Fibroblast of the aortic adventitia (primary cell): Measurements from ENCODE around the gene PLXNA2. TPM values are rescaled to one million over a fixed set of nuclear protein-coding genes. Genes with fewer than 3 reads are reported as not detected.
A peak's percentile ranks its signal among the peaks of the same experiment; 100 is the strongest.

ENCODE experiments used
- DNase-seq: peaks from one replicate; pipeline ENCODE4 v3.0.0-alpha.2; 2010; ENCODE audit warnings: low read depth
- H3K4me3 ChIP-seq: 2 replicates; pipeline ENCODE4 v1.5.1; 2011; ENCODE audit warnings: low read depth, mild to moderate bottlenecking, control low read depth, low read length, moderate library complexity
- CTCF ChIP-seq: IDR thresholded peaks from 2 replicates; pipeline ENCODE4 v1.5.1; 2011; ENCODE audit warnings: mild to moderate bottlenecking, low read length, control low read depth, inconsistent platforms; ENCODE audit not compliant: insufficient read depth
- total RNA-seq: library from RNA; depleted of rRNA; stranded (reverse); fragments of >200 nt; gene quantifications from 2 replicates; pipeline ENCODE4 v1.2.3, GENCODE V29; 2012; ENCODE audit warnings: low replicate concordance

Gene PLXNA2
- total RNA-seq, 1 donor, result 8.0 TPM

GRCh38 chr1:208177656-208178055 is 66.5 kb downstream of the PLXNA2 start:
- DNase-seq, result no peak
- no peak overlapping the region for H3K4me3 ChIP-seq
- TF ChIP-seq CTCF, result no peak

DNA sequence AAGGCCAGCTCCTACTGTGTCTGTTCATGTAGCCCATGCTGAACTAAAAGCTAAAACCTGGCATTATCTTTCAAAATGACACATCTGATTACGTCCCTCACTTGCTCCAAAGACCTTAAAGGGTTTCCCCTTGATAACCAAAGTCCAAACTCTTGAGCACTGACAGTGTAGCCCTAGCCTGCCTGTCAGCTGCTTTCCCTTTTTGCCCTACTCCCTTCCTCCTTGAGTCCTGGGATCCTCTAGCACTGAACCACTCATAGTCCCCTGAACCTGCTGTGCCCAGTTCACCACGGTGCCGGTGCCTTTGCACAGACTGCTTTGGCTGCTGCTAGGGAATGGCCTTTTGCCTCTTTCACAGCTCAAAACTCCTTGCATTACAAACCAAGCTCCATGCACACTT is 67.5 kb downstream of the PLXNA2 start:
- no peak for DNase-seq
- no peak for TF ChIP-seq CTCF

DNA sequence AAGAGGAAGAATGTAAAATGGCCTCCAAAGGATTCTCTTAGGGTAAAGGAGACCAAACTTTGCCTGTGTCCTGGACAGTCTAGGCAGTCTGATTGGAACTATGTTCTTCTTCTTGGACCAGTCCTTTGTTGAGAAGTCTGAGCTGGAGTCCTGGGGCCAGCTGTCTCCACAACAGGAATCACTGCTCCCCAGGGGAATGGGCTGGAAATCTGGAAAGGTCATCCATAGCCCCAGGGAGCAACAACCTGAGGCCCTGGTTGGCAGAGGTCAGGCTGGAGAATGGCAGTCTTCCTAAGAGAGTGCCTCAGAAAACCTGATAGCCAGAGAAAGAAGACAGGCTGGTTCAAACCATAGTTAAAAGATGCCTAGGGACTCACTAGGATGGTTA is 68.7 kb downstream of the PLXNA2 start:
- H3K4me3 ChIP-seq, result no peak overlapping the region
- DNase-seq, result no peak
- no peak for TF ChIP-seq CTCF

More for the DNA sequence above, 67.5 kb downstream of the PLXNA2 start:
- no peak overlapping the region for H3K4me3 ChIP-seq

DNA sequence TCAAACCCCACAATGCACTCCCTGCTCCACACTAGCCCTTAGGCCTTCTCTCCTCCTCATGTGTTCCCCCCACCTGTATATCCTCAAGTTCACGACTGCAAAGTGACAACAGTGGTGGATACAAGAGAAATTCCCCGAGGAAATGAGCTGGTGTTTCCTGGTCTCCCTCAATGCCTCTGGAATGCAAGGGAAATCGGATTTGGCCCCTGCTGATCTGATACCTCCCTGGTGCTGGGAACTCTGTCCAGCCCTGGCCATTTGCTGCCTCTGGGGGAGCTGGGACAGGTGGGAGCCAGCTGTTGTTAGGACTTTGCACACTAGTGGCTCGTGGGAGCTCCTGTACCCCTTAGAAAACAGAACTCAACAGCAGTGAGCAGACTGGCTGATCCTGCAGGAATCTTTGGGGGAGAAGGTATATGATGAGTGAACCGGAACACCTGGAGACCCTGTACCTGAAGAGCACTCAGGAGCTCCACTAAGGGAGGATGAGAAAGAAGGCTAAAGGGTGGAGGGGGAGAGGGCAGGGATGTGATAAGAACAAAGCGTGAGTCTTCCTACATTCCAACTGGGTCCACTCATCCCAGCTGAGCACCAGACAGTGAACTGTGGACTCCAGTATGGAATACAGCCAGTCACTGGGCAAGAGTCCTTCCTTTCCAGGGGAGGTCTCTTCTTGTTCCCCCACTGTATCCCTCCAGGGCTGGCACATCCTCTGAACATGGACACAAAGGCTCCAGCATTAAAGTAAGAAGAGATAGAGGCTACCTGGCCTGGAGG is 69.3 kb downstream of the PLXNA2 start:
- no peak overlapping the region for H3K4me3 ChIP-seq
- TF ChIP-seq CTCF, result no peak
- peak; percentile 40 for DNase-seq

DNA sequence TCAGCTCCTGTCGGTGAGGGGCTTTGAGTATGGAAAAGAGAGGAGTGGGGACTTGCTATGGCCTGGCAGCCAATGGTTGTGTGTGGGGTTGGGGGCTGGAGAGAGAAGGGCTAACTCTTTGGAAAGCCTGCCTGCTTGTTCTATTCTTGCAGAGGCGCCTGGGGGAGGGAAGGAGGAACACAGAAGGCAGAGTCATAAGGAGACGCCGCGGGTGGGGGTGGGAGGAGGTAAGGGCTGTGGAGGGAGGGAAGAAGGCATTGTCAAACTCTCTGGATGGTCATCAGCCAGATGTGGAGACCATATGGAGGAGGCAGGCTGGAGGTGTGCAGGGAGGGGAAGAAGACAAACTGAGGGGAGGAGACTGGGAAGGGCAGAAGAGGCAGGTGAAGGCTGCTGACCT is 70.0 kb downstream of the PLXNA2 start:
- no peak overlapping the region for H3K4me3 ChIP-seq
- no peak for DNase-seq
- no peak for TF ChIP-seq CTCF

DNA sequence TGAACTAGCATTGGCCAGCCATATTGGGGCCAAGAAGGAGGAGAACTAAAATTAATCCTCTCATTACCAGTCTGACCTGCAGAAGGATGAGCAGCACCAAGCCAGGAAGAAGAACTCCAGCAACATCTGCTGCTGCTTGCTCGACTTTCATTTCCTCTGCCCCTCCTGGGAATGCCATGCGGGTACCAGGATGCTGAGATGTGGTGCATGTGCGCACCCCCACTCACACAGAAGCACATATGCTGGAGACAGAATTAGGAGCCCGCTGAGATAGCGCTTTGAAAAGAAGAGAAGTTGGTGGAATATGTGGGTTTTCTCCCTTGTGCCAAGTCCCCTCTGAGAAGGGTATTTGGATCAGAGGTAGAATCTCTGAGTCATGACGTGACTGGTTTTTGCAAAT is 70.4 kb downstream of the PLXNA2 start:
- DNase-seq, result no peak
- H3K4me3 ChIP-seq, result no peak overlapping the region
- TF ChIP-seq CTCF, result no peak
